Hematopoietic multipotent progenitor cell treated with erythropoietin and hydrocortisone succinate and interleukin-3 and kit ligand, for 15 days (in vitro differentiated cells): ENCODE measurements around the gene SIX1.

Source experiments
- DNase-seq: peaks from one replicate; pipeline ENCODE4 v3.0.0-alpha.2; 2015; ENCODE audit warnings: low spot score

Gene SIX1

DNA sequence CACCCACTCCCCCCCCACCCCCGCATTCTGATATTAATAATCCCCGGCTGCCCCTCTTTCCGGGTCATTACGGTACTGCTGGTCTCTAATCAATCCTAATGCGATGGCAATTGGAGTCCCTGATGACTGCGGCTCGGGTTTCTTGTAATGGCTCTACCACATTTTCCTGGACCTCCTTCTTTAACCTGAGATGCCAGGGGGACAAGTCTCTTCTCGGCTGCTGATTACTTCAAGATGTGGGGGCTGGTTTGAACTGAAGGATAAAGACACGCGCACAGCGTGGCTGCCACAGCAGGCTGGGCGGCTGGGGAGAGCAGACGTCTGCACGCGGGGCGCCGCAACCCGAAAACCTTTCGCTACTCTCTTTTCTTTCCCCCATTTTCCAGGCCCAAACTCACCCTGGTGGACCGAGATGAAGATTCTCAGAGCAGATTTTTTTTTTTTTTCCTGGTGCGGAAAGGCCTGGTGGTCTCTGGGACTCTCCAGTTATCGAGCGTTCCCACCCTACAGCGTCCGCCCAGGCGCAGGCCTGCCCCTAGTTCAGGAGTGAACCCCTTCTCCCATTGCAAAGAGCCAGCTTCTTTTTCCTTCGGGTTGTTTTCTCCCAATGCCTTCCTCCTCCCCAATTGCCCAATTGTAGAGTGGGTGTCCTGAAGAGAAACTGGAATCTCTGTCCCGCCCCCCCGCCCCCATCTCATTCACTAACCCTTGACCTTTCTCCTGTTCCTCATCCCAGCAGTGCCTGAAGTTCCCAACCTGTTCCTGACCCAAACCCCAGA lies 6.0 kb upstream of the SIX1 start:
- DNase-seq: no peak

GRCh38 chr14:60654334-60654821 lies 5.1 kb upstream of the SIX1 start:
- no peak for DNase-seq

GRCh38 chr14:60653701-60654161 lies 4.5 kb upstream of the SIX1 start:
- DNase-seq: no peak

DNA sequence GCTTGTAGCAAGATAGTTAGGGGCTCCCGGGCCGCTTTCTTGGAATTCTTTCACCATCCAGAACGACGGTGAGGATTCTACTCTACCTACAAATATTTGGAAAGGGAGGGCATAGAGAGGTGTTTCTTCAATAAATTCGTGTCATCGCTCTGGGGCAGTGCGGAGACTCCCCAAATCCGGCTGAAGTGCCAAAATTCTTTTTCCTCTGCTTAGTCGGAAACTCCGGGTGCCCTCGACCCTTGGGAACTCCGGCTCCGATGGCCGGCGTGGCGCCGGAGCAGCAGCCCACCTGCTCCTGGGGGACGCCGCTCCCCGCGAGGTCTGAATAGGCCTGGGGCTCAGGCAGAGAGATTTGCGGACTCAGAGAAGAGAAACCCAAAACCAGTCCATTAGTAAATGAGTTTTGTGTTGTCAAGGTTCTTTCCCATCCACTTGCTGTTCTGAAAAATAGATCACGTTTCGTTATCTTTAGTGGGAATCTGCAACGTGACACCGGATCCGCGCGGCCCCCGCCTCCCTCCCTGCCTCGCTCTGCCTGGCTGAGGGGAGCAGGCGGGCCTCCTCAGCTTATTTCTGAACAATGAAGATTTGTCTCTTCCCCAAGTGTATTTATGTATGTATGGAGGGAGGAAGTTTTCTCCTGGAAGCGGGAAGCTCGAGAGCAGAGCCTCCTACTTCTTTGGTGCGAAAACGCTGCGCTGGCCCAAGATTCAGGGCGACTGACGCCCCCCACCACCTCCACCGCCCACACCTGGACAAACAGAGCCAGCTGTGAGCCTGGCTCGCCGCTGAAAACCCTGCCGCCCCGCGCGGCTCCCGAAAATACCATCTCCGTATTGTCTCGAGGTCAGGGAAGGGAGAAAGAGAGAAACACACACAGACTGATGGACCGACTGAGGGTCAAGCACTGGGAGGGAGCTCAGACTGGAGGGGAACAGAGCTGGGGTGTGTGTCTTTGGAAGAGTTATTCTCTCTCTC lies 3.7 kb upstream of the SIX1 start:
- no peak for DNase-seq

- no peak for DNase-seq
These were observed 2.8 kb upstream of the SIX1 start for GRCh38 chr14:60651796-60652673.

DNA sequence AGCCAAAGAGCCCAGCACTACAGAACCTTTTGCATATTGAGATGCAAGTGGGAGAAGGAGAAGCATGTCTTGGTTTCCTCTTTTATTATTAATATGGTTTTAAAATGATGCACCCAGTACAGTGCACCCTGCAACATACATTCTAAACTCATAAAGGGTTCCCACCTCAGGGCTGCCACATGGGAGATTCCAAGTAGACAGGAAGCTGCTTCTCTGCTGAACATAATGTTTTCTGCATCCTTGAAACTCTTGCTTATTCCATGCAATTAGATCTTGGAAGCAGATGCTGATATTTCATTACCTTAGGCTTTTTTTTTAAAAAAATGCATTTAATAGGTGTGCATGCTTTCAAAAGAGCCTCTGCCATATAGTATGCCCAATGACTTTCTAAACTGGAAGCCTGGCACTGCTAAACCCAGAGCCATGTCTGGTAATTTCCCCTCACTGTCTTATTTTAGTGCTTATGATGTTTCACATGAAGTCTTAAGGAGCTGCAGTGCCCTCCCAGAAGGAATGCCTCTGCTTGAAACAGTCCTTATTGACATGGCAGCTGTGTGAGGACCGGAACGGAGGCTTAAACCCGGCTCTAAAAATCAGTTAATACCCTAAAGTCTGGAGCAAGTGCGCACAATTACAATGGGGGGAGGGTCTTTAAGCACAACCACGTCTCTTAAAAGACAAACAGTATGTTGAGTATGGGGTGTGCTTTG lies 2.0 kb upstream of the SIX1 start:
- DNase-seq: no peak

DNA sequence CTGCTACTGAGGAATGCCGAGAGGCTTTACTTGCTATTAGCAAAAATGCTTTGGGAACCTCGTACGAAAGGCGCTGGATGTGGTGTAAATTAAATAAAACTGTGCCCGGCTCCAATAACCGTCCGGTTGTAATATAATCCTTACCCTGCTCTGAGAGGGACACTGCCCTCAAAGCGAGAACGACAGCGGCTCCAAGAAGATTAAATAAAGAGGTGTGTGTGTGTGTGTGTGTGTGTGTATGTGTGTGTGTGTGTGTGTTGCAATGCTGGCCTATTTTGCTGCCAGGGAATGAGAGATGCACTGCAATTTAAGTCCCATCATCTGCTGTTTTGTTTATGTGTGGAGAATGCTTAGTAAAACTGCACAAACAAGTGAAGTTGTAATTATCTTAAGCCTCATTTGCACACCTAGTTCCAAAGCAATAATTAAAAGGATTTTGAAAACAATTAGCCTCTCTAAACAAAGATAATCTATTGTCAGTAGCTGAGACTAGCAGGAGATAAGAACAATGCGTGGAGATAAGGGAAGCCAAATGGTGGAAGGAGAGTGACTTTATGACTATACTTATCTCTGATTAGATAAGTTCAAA lies 1.2 kb upstream of the SIX1 start:
- DNase-seq: no peak

DNA sequence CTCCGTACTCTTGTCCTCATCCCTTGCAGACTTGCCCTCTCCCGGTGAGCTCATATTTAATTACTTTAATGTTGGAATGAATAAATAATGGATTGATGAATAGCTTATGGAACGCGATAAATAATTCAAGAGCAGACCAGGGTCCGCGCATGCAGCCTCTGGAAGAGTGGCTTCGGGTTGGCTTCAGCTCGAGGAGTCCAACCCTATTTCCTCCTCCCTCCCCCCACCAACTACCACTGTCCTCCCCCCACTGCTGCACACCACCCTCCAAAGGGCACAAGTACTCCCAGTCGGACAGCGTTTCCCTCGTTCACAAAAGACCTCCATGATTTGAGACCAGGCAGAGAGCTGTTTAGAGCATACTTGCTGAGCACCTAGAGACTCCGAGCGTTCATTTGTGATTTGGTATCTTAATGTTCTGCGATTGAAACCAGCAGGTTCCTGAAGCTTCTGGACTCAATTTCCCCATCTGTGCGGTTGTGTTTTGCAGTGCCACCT lies 647 bp upstream of the SIX1 start:
- no peak for DNase-seq

DNA sequence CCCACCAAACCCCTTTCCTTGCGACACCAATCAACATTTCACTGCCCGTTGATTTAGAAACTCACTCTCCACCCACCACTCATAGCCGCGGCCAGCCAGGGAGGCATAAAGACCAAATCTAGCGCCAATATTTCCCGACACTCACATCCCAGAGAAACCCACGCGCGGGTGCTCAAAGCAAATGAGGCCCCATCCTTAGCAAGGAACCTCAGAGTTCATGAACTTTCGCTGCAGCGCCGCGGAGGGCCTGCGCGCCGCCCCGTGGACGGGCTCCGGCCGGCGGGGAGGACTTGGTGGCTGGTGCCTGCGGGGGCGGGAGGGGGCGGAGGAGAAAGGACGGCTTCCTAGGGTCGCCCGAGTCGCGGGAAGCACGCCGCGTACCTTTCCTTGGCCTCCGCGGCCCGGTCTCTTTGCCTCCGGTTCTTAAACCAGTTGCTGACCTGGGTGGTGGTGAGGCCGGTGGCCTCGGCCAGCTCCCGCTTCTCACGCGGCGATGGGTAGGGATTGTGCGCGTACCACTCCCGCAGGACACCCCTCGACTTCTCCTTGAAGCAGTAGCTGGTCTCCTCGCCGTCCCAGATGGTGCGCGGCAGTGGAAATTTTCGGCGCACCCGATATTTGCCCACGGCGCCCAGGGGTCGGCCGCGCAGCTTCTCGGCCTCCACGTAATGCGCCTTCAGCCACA lies 886 bp downstream of the SIX1 start:
- DNase-seq: no peak

GRCh38 chr14:60647837-60648248 lies 1.4 kb downstream of the SIX1 start:
- no peak for DNase-seq

- DNase-seq: no peak
These were observed 2.0 kb downstream of the SIX1 start for GRCh38 chr14:60647081-60647836.

DNA sequence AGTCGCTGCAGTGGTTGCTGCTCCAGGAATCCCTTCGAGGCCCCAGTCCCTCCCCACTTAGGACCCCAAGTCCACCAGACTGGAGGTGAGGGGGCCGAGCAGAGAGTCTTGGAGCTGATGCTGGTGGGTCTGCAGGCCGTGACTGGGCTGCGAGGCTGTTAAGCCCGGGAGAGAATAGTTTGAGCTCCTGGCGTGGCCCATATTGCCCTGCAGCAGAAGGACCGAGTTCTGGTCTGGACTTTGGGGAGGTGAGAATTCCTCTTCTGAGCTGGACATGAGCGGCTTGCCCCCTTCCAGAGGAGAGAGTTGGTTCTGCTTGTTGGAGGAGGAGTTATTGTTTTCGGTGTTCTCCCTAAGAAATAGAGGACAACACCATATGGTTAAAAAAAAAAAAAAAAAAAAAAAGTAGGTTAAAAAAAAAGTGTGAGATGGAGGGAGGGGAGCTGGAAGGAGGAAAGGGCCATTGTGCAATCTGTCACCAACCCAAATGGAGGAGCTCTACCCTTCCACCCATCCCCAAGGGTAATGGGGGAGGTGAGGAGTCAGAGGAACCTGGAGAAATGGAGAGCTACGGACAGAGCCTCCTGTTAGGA lies 3.0 kb downstream of the SIX1 start:
- no peak for DNase-seq

- DNase-seq: no peak
These were observed 4.0 kb downstream of the SIX1 start for GRCh38 chr14:60645126-60645741.

DNA sequence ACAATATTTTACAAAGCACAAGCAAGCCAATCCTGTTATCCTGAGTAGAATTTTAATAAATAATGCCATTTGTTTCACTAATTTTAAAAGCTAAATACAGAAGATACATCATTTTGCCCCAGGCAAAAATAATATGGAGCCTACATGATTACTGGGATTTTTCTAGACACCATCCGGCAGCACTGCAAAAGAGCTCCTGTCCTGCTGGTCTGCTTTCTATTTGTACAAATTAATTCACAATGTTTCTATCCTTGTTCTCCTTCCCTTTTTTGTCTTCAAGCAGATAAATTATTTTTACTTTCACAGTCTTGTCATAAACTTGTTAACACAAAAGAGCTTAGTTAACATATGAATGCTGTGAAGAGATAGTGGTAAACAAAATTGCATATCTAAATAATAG lies 4.6 kb downstream of the SIX1 start:
- DNase-seq: no peak

GRCh38 chr14:60643463-60644314 lies 5.6 kb downstream of the SIX1 start:
- no peak for DNase-seq

DNA sequence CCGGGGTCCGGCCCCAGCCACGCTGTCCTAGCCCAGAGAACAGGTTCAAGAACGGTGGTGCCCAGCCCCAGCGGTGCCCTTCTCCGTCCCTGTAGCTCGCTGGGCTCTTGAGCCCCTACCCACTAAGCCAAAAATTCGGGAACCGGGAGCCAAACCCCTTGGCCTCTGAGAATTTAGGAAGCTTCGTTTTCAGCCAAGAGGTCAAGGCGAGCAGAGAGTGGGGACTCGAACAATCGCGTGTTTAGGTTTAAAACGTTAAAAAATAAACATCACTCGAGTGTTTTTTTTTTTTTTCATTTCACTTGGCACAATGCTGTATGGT lies 6.2 kb downstream of the SIX1 start:
- DNase-seq: no peak

- no peak for DNase-seq
These were observed 6.8 kb downstream of the SIX1 start for GRCh38 chr14:60642270-60643140.
